H9 (cell line): Measurements from ENCODE around the gene AMOTL1. TPM values are rescaled to one million over a fixed set of nuclear protein-coding genes. Genes with fewer than 3 reads are reported as not detected.

Experiments used
- DNase-seq: peaks from one replicate; pipeline ENCODE4 v3.0.0-alpha.2; 2017
- H2AFZ ChIP-seq: one replicate; pipeline ENCODE4 v1.6.1; 2013; ENCODE audit warnings: mild to moderate bottlenecking, low read length, control low read depth, moderate library complexity
- H2AK5ac ChIP-seq: 2 replicates; pipeline ENCODE4 v1.6.1; 2013; ENCODE audit warnings: low read length, control low read depth, mixed read lengths; ENCODE audit not compliant: insufficient read length
- H2BK120ac ChIP-seq: one replicate; pipeline ENCODE4 v1.6.1; 2013; ENCODE audit warnings: low read depth, mild to moderate bottlenecking, low read length, control low read depth, inconsistent platforms; ENCODE audit not compliant: poor library complexity, severe bottlenecking
- H2BK12ac ChIP-seq: 2 replicates; pipeline ENCODE4 v1.6.1; 2013; ENCODE audit warnings: low read length, control low read depth, mixed read lengths, low read depth; ENCODE audit not compliant: insufficient read length
- H2BK15ac ChIP-seq: 2 replicates; pipeline ENCODE4 v1.6.1; 2013; ENCODE audit warnings: low read depth, low read length, control low read depth
- H2BK20ac ChIP-seq: one replicate; pipeline ENCODE4 v1.6.1; 2013; ENCODE audit warnings: low read depth, mild to moderate bottlenecking, low read length, control low read depth, inconsistent platforms; ENCODE audit not compliant: poor library complexity, severe bottlenecking
- H2BK5ac ChIP-seq: 2 replicates; pipeline ENCODE4 v1.6.1; 2013; ENCODE audit warnings: low read length, control low read depth, mixed read lengths; ENCODE audit not compliant: insufficient read length
- H3K14ac ChIP-seq: 2 replicates; pipeline ENCODE4 v1.6.1; 2013; ENCODE audit warnings: low read length, control low read depth; ENCODE audit not compliant: insufficient read depth
- H3K18ac ChIP-seq: 2 replicates; pipeline ENCODE4 v1.6.1; 2013; ENCODE audit warnings: low read depth, mild to moderate bottlenecking, mixed read lengths, low read length, control low read depth; ENCODE audit not compliant: insufficient read length
- H3K23ac ChIP-seq: 2 replicates; pipeline ENCODE4 v1.6.1; 2013; ENCODE audit warnings: low read length, control low read depth, mixed read lengths, low read depth; ENCODE audit not compliant: insufficient read length
- H3K23me2 ChIP-seq: 2 replicates; pipeline ENCODE4 v1.6.1; 2013; ENCODE audit warnings: low read depth, mild to moderate bottlenecking, mixed read lengths, low read length, control low read depth; ENCODE audit not compliant: insufficient read length, poor library complexity, severe bottlenecking
- H3K27ac ChIP-seq: 2 replicates; pipeline ENCODE4 v1.5.1; 2013; ENCODE audit warnings: low read length, control low read depth, mixed read lengths, low read depth; ENCODE audit not compliant: insufficient read length
- H3K27me3 ChIP-seq: 2 replicates; pipeline ENCODE4 v1.6.1; 2013; ENCODE audit warnings: low read length, control low read depth, inconsistent platforms; ENCODE audit not compliant: insufficient read depth
- H3K4ac ChIP-seq: 2 replicates; pipeline ENCODE4 v1.6.1; 2013; ENCODE audit warnings: low read depth, mild to moderate bottlenecking, control low read depth, inconsistent platforms, low read length, moderate library complexity
- H3K4me1 ChIP-seq: 2 replicates; pipeline ENCODE4 v1.6.1; 2013; ENCODE audit warnings: low read length, control low read depth, inconsistent platforms; ENCODE audit not compliant: insufficient read depth
- H3K4me2 ChIP-seq: 2 replicates; pipeline ENCODE4 v1.6.1; 2013; ENCODE audit warnings: low read length, control low read depth, mixed read lengths; ENCODE audit not compliant: insufficient read length, insufficient read depth
- H3K56ac ChIP-seq: 2 replicates; pipeline ENCODE4 v1.6.1; 2013; ENCODE audit warnings: low read depth, mild to moderate bottlenecking, mixed read lengths, low read length, control low read depth; ENCODE audit not compliant: insufficient read length
- H3K79me1 ChIP-seq: 2 replicates; pipeline ENCODE4 v1.6.1; 2013; ENCODE audit warnings: low read depth, mild to moderate bottlenecking, moderate library complexity, low read length, control low read depth, inconsistent platforms; ENCODE audit not compliant: insufficient read depth, poor library complexity, severe bottlenecking
- H3K79me2 ChIP-seq: 2 replicates; pipeline ENCODE4 v1.6.1; 2013; ENCODE audit warnings: low read length, control low read depth, inconsistent platforms; ENCODE audit not compliant: insufficient read depth
- H3K9ac ChIP-seq: 2 replicates; pipeline ENCODE4 v1.6.1; 2013; ENCODE audit warnings: low read length, control low read depth, mixed read lengths; ENCODE audit not compliant: insufficient read length; ENCODE audit errors: extremely low read depth
- H3K9me3 ChIP-seq: one replicate; pipeline ENCODE4 v1.6.1; 2013; ENCODE audit warnings: low read depth, low read length, inconsistent platforms; ENCODE audit not compliant: control insufficient read depth
- H3T11ph ChIP-seq: one replicate; pipeline ENCODE4 v1.6.1; 2013; ENCODE audit warnings: mild to moderate bottlenecking, low read length, control low read depth, inconsistent platforms
- H4K20me1 ChIP-seq: one replicate; pipeline ENCODE4 v1.6.1; 2013; ENCODE audit not compliant: control insufficient read depth, insufficient read length, insufficient read depth
- H4K5ac ChIP-seq: 2 replicates; pipeline ENCODE4 v1.6.1; 2013; ENCODE audit warnings: low read depth, mild to moderate bottlenecking, mixed read lengths, low read length, control low read depth; ENCODE audit not compliant: insufficient read length
- H4K8ac ChIP-seq: replicated peaks from 2 replicates; pipeline ENCODE4 v1.6.1; 2013; ENCODE audit warnings: low read length, control low read depth, mixed read lengths, low read depth; ENCODE audit not compliant: insufficient read length
- H4K91ac ChIP-seq: 2 replicates; pipeline ENCODE4 v1.6.1; 2013; ENCODE audit warnings: low read depth, mild to moderate bottlenecking, moderate library complexity, mixed read lengths, low read length, control low read depth; ENCODE audit not compliant: insufficient read length
- H3K27ac Mint-ChIP-seq, 3 experiments: 2 replicates in 2 of 3; 3 replicates in 1 of 3; pipeline ENCODE4 v1.8.0; 2020 to 2021; ENCODE audit warnings: mixed read lengths in 3 of 3, mild to moderate bottlenecking in 1 of 3, moderate library complexity in 1 of 3
- H3K27me3 Mint-ChIP-seq: 2 replicates; pipeline ENCODE4 v1.8.0; 2021; ENCODE audit warnings: low read depth, mild to moderate bottlenecking, moderate library complexity, mixed read lengths
- H3K36me3 Mint-ChIP-seq, 3 experiments: 2 replicates in 2 of 3; 3 replicates in 1 of 3; pipeline ENCODE4 v1.8.0; 2020 to 2021; ENCODE audit warnings: low read depth in 3 of 3, mixed read lengths in 3 of 3; ENCODE audit not compliant: insufficient read depth in 1 of 3
- H3K4me1 Mint-ChIP-seq, 2 experiments: 2 replicates each; pipeline ENCODE4 v1.8.0; 2020; ENCODE audit warnings: mixed read lengths in 2 of 2
- H3K4me3 Mint-ChIP-seq, 2 experiments: 2 replicates in 1 of 2; 3 replicates in 1 of 2; pipeline ENCODE4 v1.8.0; 2020 to 2021; ENCODE audit warnings: mild to moderate bottlenecking in 2 of 2, mixed read lengths in 2 of 2, moderate library complexity in 1 of 2
- H3K9me3 Mint-ChIP-seq, 2 experiments: 2 replicates in 1 of 2; 3 replicates in 1 of 2; pipeline ENCODE4 v1.8.0; 2020; ENCODE audit warnings: mild to moderate bottlenecking in 2 of 2, mixed read lengths in 2 of 2, moderate library complexity in 1 of 2
- CTCF ChIP-seq: fragments of 200-600 bp; sonication (generic); conservative IDR thresholded peaks from 3 replicates; pipeline ENCODE4 v1.8.0; 2021; ENCODE audit warnings: antibody characterized with exemption, mild to moderate bottlenecking
- WGBS: extraction: QIAGEN DNeasy Blood & Tissue Kit; methylation state at CpG from one replicate; pipeline ENCODE4 v1.1.7; 2013; ENCODE audit warnings: missing lambda C conversion rate, low lambda C conversion rate, mixed read lengths; ENCODE audit not compliant: insufficient read length; ENCODE audit errors: extremely low coverage; 5-methylcytosine and 5-hydroxymethylcytosine counted together
- total RNA-seq: library from RNA; stranded (reverse); gene quantifications from 2 replicates; pipeline ENCODE4 v1.2.1, GENCODE V29; 2021

AMOTL1 gene
- total RNA-seq, 1 experiment from 2014 or later, result 18.5 TPM

- Histone ChIP-seq H2BK20ac (no peak overlapping the region), H2AFZ (no peak overlapping the region), H3K23me2 (no peaks in the 10 kb centered on the region), H3K56ac (no peak overlapping the region), H3K27ac (no peak overlapping the region), H2BK15ac (no peak overlapping the region), H3K9ac (no peak overlapping the region), H2BK12ac (no peak overlapping the region), H3T11ph (no peak overlapping the region), H4K8ac (no peak overlapping the region), H4K20me1 (no peaks in the 10 kb centered on the region), H2AK5ac (no peak overlapping the region), H3K4me2 (no peak overlapping the region), H3K79me2 (no peaks in the 10 kb centered on the region), H3K27me3 (no peaks in the 10 kb centered on the region), H3K18ac (no peak overlapping the region), H3K79me1 (no peaks in the 10 kb centered on the region), H3K23ac (no peak overlapping the region), H2BK5ac (no peak overlapping the region), H3K4ac (no peak overlapping the region), H3K4me1 (no peaks in the 10 kb centered on the region), H2BK120ac (no peak overlapping the region), H4K91ac (no peak overlapping the region), H3K9me3 (no peaks in the 10 kb centered on the region), H3K14ac (no peak overlapping the region), H4K5ac (no peak overlapping the region)
- Mint-ChIP-seq H3K36me3 (no peaks in the 10 kb centered on the region), H3K4me3 (no peak overlapping the region), H3K27me3 (no peaks in the 10 kb centered on the region), H3K4me1 (no peaks in the 10 kb centered on the region), H3K9me3 (no peaks in the 10 kb centered on the region), H3K27ac (no peak overlapping the region)
- peak; percentile 56 for DNase-seq
- no CpG with 5 or more reads among the region's 1 CpG for WGBS
- TF ChIP-seq CTCF, result peak; percentile 91
Observed at GRCh38 chr11:94897330-94897768, 129.2 kb downstream of the AMOTL1 start.
